NT2/D1 (cell line): ENCODE results near the gene PPFIA2.

Source experiments
- DNase-seq: peaks from one replicate; pipeline ENCODE4 v3.0.0-alpha.2; 2011; ENCODE audit warnings: low read depth, low spot score
- H3K27me3 ChIP-seq: 2 replicates; pipeline ENCODE4 v1.6.0; 2011; ENCODE audit warnings: mild to moderate bottlenecking; ENCODE audit not compliant: insufficient read length, insufficient read depth
- H3K36me3 ChIP-seq: 2 replicates; pipeline ENCODE4 v1.6.1; 2011; ENCODE audit warnings: mild to moderate bottlenecking, low read length, mixed read lengths; ENCODE audit not compliant: insufficient read depth, insufficient read length
- H3K4me1 ChIP-seq: 2 replicates; pipeline ENCODE4 v1.5.1; 2011; ENCODE audit not compliant: insufficient read depth, insufficient read length
- H3K4me3 ChIP-seq: 2 replicates; pipeline ENCODE4 v1.5.1; 2011; ENCODE audit warnings: low read depth; ENCODE audit not compliant: insufficient read length
- H3K9ac ChIP-seq: 2 replicates; pipeline ENCODE4 v1.6.0; 2011; ENCODE audit warnings: low read depth; ENCODE audit not compliant: insufficient read length
- H3K9me3 ChIP-seq: 2 replicates; pipeline ENCODE4 v1.5.1; 2011; ENCODE audit warnings: mild to moderate bottlenecking, low read length; ENCODE audit not compliant: insufficient read depth
- SUZ12 ChIP-seq: IDR thresholded peaks from 2 replicates; pipeline ENCODE4 v1.6.1; 2011; ENCODE audit not compliant: insufficient read length, insufficient read depth; ENCODE audit errors: extremely low read depth
- YY1 ChIP-seq: IDR thresholded peaks from 2 replicates; pipeline ENCODE4 v1.6.1; 2011; ENCODE audit not compliant: insufficient read length, insufficient read depth
- ZNF274 ChIP-seq: IDR thresholded peaks from 2 replicates; pipeline ENCODE4 v1.6.1; 2011; ENCODE audit warnings: mild to moderate bottlenecking, low read depth, low read length

Gene PPFIA2

DNA sequence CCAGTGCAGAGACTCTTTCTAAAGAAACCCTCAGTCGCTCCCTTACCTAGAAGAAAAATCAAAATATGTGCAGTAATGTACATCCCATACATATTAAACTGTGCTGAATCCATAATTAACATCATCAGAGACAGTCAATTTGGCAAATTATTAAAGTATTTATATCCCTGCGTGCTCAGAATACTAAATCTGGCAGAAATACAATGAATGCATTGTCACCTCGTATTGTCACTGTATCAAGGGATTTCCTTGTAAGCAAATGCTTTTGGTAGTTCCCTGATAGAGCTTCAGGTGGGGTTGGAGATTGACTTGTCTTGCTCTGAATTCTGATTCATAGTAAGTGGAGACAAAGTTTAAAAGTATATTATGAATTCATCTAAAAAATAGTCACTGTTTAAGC, 319.1 kb downstream of the PPFIA2 start:
- TF ChIP-seq YY1, result no peak
- TF ChIP-seq SUZ12, result no peak
- no peak for TF ChIP-seq ZNF274
- no peaks in the 10 kb centered on the region for H3K9me3 ChIP-seq
- no peaks in the 10 kb centered on the region for H3K4me1 ChIP-seq
- H3K4me3 ChIP-seq, result no peak overlapping the region
- H3K27me3 ChIP-seq, result no peaks in the 10 kb centered on the region
- H3K36me3 ChIP-seq, result no peaks in the 10 kb centered on the region
- no peak for DNase-seq
- no peak overlapping the region for H3K9ac ChIP-seq

DNA sequence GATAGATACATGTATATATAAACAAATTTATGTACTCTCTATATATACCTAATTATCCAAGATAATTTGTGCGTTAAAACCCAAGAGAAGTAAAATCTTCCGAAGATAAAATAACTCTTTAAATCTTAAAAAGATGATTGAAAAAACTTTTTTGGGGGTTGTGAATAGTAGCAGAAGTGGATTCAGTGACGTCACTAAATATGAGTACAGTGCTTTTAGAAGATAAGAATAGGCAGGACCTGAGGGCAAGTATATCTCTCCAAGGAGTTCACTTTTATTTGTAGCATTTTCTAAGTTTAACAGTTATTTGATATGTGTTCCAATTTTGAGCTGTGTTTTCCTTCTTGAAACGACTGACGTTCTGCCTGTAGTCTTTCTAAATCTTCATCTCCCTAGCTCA, 319.8 kb downstream of the PPFIA2 start:
- no peak for TF ChIP-seq ZNF274
- no peaks in the 10 kb centered on the region for H3K9me3 ChIP-seq
- no peaks in the 10 kb centered on the region for H3K27me3 ChIP-seq
- DNase-seq, result no peak
- H3K9ac ChIP-seq, result no peak overlapping the region
- H3K36me3 ChIP-seq, result no peaks in the 10 kb centered on the region
- no peaks in the 10 kb centered on the region for H3K4me1 ChIP-seq
- no peak overlapping the region for H3K4me3 ChIP-seq

- Histone ChIP-seq H3K4me3 (no peak overlapping the region), H3K9ac (no peak overlapping the region), H3K9me3 (no peaks in the 10 kb centered on the region), H3K4me1 (no peaks in the 10 kb centered on the region), H3K36me3 (no peaks in the 10 kb centered on the region), H3K27me3 (no peaks in the 10 kb centered on the region)
- no peak for TF ChIP-seq SUZ12
- DNase-seq, result no peak
Measured at GRCh38 chr12:81417056-81417455, 342.1 kb downstream of the PPFIA2 start.

GRCh38 chr12:81416571-81416970, 342.6 kb downstream of the PPFIA2 start:
- no peak for TF ChIP-seq ZNF274
- no peak for TF ChIP-seq SUZ12
- TF ChIP-seq YY1, result no peak
- Histone ChIP-seq H3K36me3 (no peaks in the 10 kb centered on the region), H3K4me3 (no peak overlapping the region), H3K9me3 (no peaks in the 10 kb centered on the region), H3K4me1 (no peaks in the 10 kb centered on the region), H3K27me3 (no peaks in the 10 kb centered on the region), H3K9ac (no peak overlapping the region)
- DNase-seq, result no peak

- no peak for DNase-seq
- Histone ChIP-seq H3K9me3 (no peaks in the 10 kb centered on the region), H3K36me3 (no peaks in the 10 kb centered on the region), H3K27me3 (no peaks in the 10 kb centered on the region), H3K4me1 (no peaks in the 10 kb centered on the region), H3K4me3 (no peak overlapping the region), H3K9ac (no peak overlapping the region)
- TF ChIP-seq SUZ12 (no peak), ZNF274 (no peak), YY1 (no peak)
Measured at GRCh38 chr12:81414441-81414840, 344.7 kb downstream of the PPFIA2 start.

- Histone ChIP-seq H3K27me3 (no peaks in the 10 kb centered on the region), H3K9me3 (no peaks in the 10 kb centered on the region), H3K4me1 (no peaks in the 10 kb centered on the region), H3K9ac (no peak overlapping the region), H3K4me3 (no peak overlapping the region), H3K36me3 (no peaks in the 10 kb centered on the region)
- no peak for DNase-seq
- TF ChIP-seq YY1 (no peak), SUZ12 (no peak), ZNF274 (no peak)
Measured at GRCh38 chr12:81412940-81413339, 346.2 kb downstream of the PPFIA2 start.

GRCh38 chr12:81403348-81403747, 355.8 kb downstream of the PPFIA2 start:
- Histone ChIP-seq H3K36me3 (no peaks in the 10 kb centered on the region), H3K4me1 (no peaks in the 10 kb centered on the region), H3K4me3 (no peak overlapping the region), H3K9me3 (no peaks in the 10 kb centered on the region), H3K27me3 (no peaks in the 10 kb centered on the region), H3K9ac (no peak overlapping the region)
- no peak for TF ChIP-seq ZNF274
- TF ChIP-seq YY1, result no peak
- TF ChIP-seq SUZ12, result no peak
- DNase-seq, result no peak

GRCh38 chr12:81401241-81401640, 357.9 kb downstream of the PPFIA2 start:
- Histone ChIP-seq H3K4me3 (no peak overlapping the region), H3K9me3 (no peaks in the 10 kb centered on the region), H3K4me1 (no peaks in the 10 kb centered on the region), H3K27me3 (no peaks in the 10 kb centered on the region), H3K36me3 (no peaks in the 10 kb centered on the region), H3K9ac (no peak overlapping the region)
- TF ChIP-seq YY1 (no peak), ZNF274 (no peak), SUZ12 (no peak)
- no peak for DNase-seq
